Subcutaneous adipose tissue (tissue), 4 donors: ENCODE data around the gene ZBTB3. TPM values are rescaled to one million over a fixed set of nuclear protein-coding genes. Genes with fewer than 3 reads are reported as not detected.

Source experiments
- CTCF ChIP-seq: fragments of 450-650 bp; IDR thresholded peaks from one replicate; pipeline ENCODE4 v1.5.1; 2016; ENCODE audit warnings: low read depth, mild to moderate bottlenecking, control low read depth, antibody characterized with exemption, moderate library complexity
- small RNA-seq: library from RNA; depleted of rRNA; stranded (forward); fragments of <200 nt; gene quantifications from one replicate; pipeline ENCODE3, GENCODE V24; 2016
- total RNA-seq, 4 donors: library from RNA; depleted of rRNA; stranded (reverse); fragments of >200 nt; gene quantifications; one replicate each; pipeline ENCODE4 v1.1.0, GENCODE V29; 2016

ZBTB3 gene
- total RNA-seq, 4 donors from 2014 or later: 3.9 to 7.7 (median 6.9) TPM

GRCh38 chr11:62705413-62705812 lies 48.5 kb downstream of the ZBTB3 start:
- TF ChIP-seq CTCF: no peak

DNA sequence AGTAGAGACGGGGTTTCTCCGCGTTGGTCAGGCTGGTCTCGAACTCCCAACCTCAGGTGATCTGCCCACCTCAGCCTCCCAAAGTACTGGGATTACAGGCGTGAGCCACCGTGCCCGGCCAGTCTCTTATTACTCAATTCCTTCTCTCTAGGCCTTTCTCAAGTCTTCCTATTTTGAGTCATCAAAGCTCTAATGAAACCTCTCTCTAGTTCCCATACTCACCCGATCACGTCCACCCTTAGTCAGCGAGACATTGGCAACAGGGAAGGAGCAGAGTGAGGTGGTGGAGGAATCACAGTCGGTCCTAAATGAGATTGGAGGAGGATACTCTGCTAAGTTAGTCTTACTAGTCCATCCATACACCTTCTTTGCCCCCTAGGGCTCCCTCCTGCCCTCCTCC lies 51.7 kb downstream of the ZBTB3 start:
- no peak for TF ChIP-seq CTCF

Small RNA genes lying within 50 kb of the gene (small RNA-seq; reads per million reads assigned to genes)
- gene MIR6514: not detected

Other genes starting within 250 kb of the ZBTB3 start
- 1,000 to 10,000 TPM; 1,199 to 1,973 (median 1,368) TPM for gene AHNAK, start 207.4 kb downstream of the ZBTB3 start, total RNA-seq
- 1,000 to 10,000 TPM in 3 of 4 donors, 100 to 1,000 TPM in 1; 650 to 1,310 (median 1,178) TPM for gene EEF1G, start 180.3 kb downstream of the ZBTB3 start, total RNA-seq
- 10 to 100 TPM in 1 of 4 donors, 1 to 10 TPM in 3; 3.4 to 13.4 (median 7.9) TPM for gene TUT1, start 162.6 kb downstream of the ZBTB3 start, total RNA-seq
- 10 to 100 TPM; 50.9 to 87.4 (median 61.6) TPM for gene MTA2, start 152.3 kb downstream of the ZBTB3 start, total RNA-seq
- 100 to 1,000 TPM in 1 of 4 donors, 10 to 100 TPM in 3; 22.2 to 130 (median 39.7) TPM for gene EML3, start 141.4 kb downstream of the ZBTB3 start, total RNA-seq
- gene ROM1, start 140.9 kb downstream of the ZBTB3 start, total RNA-seq: 10 to 100 TPM in 1 of 4 donors, 1 to 10 TPM in 3; 1.1 to 11.2 (median 5.5) TPM
- 10 to 100 TPM; 13.5 to 29.5 (median 24.2) TPM for gene B3GAT3, start 132.2 kb downstream of the ZBTB3 start, total RNA-seq
- gene GANAB, start 107.5 kb downstream of the ZBTB3 start, total RNA-seq: 100 to 1,000 TPM in 2 of 4 donors, 10 to 100 TPM in 2; 79.4 to 118 (median 104) TPM
- 10 to 100 TPM in 3 of 4 donors, 1 to 10 TPM in 1; 7.7 to 14.3 (median 11.3) TPM for gene INTS5, start 100.9 kb downstream of the ZBTB3 start, total RNA-seq
- 10 to 100 TPM; 13.7 to 47.1 (median 35.9) TPM for gene C11orf98, start 89.0 kb downstream of the ZBTB3 start, total RNA-seq
- 1 to 10 TPM; 2.4 to 9.6 (median 7.7) TPM for gene CSKMT, start 88.8 kb downstream of the ZBTB3 start, total RNA-seq
- 10 to 100 TPM in 1 of 4 donors, 1 to 10 TPM in 3; 4.2 to 10.9 (median 8.7) TPM for gene UQCC3, start 82.5 kb downstream of the ZBTB3 start, total RNA-seq
- 10 to 100 TPM in 1 of 4 donors, 1 to 10 TPM in 3; 3.8 to 10.6 (median 5.5) TPM for gene LBHD1, start 81.9 kb downstream of the ZBTB3 start, total RNA-seq
- gene UBXN1, start 75.1 kb downstream of the ZBTB3 start, total RNA-seq: 100 to 1,000 TPM; 113 to 235 (median 142) TPM
- gene LRRN4CL, start 64.6 kb downstream of the ZBTB3 start, total RNA-seq: 10 to 100 TPM; 17.3 to 42.2 (median 32.3) TPM
- gene BSCL2, start 46.7 kb downstream of the ZBTB3 start, total RNA-seq: 100 to 1,000 TPM in 1 of 4 donors, 10 to 100 TPM in 3; 44.5 to 106 (median 48.4) TPM
- under 1 TPM in 1 of 4 donors, not detected in 3; 0.88 TPM for gene GNG3, start 46.5 kb downstream of the ZBTB3 start, total RNA-seq
- 10 to 100 TPM; 21.2 to 35.2 (median 29.3) TPM for gene HNRNPUL2, start 26.7 kb downstream of the ZBTB3 start, total RNA-seq
- gene TTC9C, start 25.7 kb downstream of the ZBTB3 start, total RNA-seq: 10 to 100 TPM; 17.5 to 57.4 (median 20.3) TPM
- 10 to 100 TPM; 46.9 to 75.8 (median 65.3) TPM for gene POLR2G, start 7.4 kb upstream of the ZBTB3 start, total RNA-seq
- gene TAF6L, start 17.2 kb upstream of the ZBTB3 start, total RNA-seq: 10 to 100 TPM; 12.1 to 25.8 (median 15.6) TPM
- gene TMEM179B, start 33.2 kb upstream of the ZBTB3 start, total RNA-seq: 10 to 100 TPM; 37.7 to 74.0 (median 49.6) TPM
- gene TMEM223, start 37.8 kb upstream of the ZBTB3 start, total RNA-seq: 10 to 100 TPM; 14.5 to 22.6 (median 19.3) TPM
- 10 to 100 TPM; 51.2 to 68.8 (median 55.1) TPM for gene NXF1, start 51.3 kb upstream of the ZBTB3 start, total RNA-seq
- 10 to 100 TPM; 21.2 to 38.8 (median 29.9) TPM for gene STX5, start 77.9 kb upstream of the ZBTB3 start, total RNA-seq
- not detected for gene TEX54, start 78.7 kb upstream of the ZBTB3 start, total RNA-seq
- gene WDR74, start 85.4 kb upstream of the ZBTB3 start, total RNA-seq: 10 to 100 TPM; 23.8 to 41.6 (median 34.5) TPM
- 100 to 1,000 TPM; 104 to 163 (median 125) TPM for gene SLC3A2, start 126.7 kb upstream of the ZBTB3 start, total RNA-seq
- gene CHRM1, start 167.2 kb upstream of the ZBTB3 start, total RNA-seq: not detected
- not detected for gene SLC22A6, start 230.8 kb upstream of the ZBTB3 start, total RNA-seq